SW 1271 (cell line): ENCODE results near the gene ERP44.
"Not testable (repeated sequence)": the region's sequence is repeated elsewhere in the genome, so short reads cannot be mapped to it uniquely, and the experiment has no call there.

Source experiments
- DNase-seq, 2 experiments: peaks; one replicate each; lab custom pipeline; 2025; lab: John Stamatoyannopoulos, UW

Gene ERP44

DNA sequence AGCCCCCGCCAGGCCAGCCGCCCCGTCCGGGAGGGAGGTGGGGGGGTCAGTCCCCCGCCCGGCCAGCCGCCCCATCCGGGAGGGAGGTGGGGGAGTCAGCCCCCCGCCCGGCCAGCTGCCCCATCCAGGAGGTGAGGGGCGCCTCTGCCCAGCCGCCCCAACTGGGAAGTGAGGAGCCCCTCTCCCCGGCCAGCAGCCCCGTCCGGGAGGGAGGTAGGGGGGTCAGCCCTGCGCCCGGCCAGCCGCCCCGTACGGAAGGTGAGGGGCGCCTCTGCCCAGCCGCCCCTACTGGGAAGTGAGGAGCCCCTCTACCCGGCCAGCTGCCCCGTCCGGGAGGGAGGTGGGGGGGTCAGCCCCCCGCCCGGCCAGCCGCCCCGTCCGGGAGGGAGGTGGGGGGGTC, 30.8 kb downstream of the ERP44 start:
- not testable (repeated sequence) for DNase-seq

DNA sequence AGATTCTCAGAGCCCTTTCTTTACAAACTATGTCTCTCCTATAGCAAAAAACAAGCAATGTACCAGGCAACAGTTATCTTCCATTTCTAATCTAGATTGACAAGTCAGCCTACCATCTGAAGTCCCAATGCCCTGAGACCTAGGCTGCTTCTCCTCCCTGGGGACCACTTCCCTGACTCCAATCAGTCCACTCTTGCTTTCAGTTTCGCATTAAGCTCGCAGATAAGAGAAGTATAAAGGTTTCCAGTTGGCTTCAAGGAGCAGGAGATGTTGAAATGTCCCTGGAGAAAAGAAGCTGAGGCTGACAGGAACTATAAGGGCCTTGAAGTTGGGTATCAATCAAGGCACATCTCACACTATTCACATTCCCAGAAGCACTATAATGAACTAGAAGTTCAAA, 32.3 kb downstream of the ERP44 start:
- DNase-seq, result peak in 1 of 2 experiments; percentile 9

DNA sequence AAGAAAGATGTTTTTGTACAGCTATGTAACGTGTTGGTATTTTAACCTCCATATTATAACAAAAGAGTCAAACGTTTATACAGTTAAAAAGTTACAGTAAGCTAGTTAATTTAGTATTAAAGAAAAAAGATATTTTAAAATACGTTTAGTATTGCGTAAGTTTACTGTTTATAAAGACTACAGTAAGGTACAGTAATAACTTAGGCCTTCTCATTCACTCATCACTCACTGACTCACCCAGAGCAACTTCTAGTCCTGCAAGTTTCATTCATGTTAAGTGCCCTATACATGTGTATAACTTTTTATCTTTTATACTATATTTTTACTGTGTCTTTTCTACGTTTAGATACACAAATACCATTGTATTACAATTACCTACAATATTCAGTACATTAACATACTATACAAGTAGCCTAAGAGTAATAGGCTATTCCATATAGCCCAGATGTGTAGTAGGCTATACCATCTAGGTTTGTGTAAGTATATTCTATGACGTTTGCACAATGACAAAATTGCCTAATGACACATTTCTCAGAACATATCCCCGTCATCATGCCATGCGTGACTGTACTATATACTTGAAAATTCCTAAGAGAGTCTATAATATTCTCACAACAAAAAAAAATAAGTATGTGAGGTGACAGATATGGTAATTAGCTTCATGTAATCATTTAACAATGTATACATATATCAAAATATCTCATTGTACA, 33.8 kb downstream of the ERP44 start:
- no peak for DNase-seq

DNA sequence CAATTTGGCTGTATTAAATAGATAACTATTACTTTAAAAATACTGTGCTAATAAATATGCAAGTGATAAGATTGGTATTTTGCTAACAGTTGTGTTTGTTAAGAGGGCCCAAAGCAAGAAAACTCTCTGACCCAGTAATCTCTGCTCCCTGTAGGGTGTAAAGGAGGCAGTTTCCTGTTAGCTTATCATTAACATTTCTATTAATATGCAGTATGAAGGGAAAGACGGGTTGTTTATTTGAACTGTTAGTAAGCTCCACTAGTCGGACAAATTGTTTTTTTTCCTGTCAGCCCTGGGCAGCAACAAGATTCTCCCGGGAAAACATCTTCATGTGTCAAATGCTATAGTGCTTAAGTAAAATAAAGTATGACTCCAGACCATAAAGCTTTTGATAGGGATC, 35.6 kb downstream of the ERP44 start:
- DNase-seq, result no peak

DNA sequence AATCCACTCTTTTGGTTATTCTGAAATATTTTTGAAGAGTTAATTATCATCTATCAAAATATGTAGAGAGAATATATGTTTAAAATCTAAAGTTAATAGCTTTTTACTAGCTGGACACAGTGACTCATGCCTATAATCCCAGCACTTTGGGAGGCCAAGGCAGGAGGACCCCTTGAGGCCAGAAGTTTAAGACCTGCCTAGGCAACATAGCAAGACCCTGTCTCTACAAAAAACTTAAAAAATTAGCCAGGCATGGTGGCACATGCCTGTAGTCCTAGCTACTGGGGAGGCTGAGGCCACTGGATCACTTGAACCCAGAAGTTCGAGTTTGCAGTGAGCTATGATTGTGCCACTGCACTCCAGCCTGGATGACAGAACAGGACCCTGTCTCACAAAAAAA, 36.1 kb downstream of the ERP44 start:
- not testable (repeated sequence) for DNase-seq

DNA sequence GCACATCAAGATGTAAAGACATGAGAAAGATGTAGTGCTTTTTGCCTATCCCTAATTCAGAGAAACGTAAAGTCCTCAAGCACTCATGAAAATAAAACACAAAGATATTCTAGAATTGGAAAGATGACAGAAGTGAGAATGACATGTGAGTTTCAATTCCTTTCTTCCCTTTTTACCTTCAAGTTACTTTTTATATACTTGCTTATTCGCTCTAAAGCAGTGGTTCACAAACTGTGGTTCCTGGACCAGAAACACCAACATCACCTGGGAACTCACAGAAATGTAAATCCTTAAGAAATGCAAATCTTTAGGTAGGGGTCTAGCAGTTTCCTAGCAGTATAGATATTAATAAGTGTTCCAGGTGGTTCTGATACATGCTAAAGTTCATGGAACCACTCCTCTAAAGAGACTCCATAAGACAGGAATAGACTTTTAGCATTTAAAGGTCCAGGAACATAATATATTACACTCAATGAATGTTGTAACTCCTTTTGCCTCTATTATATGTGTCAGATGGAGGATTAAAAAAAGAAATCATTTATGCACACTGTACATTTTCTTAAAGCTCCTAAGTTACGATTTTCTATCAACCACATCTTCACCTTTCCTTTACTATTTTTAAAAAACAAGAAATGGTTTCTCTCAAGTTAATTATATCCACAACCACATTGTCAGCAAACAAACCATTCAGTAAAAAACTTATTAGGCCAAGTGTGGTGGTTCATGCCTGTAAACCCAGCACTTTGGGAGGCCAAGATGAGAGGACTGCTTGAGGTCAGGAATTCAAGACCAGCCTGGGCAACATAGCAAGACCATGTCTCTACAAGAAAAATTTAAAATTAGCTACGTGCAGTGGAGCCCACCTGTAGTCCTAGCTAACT, 39.9 kb downstream of the ERP44 start:
- DNase-seq, result no peak

DNA sequence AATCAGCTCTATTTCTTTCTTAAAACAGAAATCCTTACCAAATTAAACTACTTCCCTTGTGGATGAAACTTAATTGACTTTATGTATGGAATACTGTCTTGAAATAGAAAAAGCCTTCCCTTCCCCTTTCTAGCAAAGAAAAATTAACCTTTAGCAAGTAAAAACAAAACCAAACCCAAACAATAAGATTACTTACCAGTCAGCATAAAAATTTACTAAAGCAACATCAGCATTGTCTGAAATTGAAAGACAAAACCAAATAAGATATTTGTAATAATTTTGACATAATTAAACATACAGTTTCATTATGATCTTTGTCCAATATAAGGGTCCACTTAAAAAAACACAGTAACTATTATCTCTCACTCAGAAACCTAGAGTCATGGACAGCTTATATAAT, 41.2 kb downstream of the ERP44 start:
- DNase-seq, result no peak

DNA sequence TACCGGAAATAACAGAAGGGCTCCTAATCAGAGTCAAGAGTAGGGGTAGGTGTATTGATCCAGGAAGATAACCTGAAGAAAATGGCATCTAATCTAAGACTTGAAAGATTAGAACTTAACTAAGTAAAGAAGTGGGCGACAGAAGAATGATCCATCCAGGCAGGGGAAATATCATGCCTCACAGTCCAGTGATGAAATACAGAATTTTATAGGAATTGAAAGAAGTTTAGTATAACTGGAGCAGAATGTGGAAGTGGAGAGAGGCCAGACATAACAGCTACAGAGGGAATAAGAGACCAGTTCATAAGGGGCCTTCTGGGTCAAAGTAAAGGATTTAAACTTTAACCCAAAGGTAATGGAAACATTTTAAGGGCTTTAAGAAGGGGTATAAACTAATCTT, 42.2 kb downstream of the ERP44 start:
- no peak for DNase-seq

DNA sequence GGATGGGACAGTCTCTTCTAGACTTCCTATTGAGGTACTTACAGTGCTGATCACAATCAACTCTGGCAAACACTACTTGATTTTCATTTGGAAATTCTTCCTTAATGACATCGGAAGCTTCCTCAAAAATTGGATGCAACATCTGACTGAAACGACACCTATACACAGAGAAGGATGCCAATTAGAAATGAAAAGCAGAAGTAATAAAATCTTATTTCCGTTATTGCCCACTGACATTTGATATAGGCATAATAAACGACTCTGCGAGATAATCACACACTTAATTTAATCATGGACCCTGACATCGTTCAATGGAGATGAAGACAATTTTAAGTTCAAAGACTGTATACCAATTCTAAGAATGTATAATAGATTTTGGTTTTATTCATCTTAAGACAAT, 46.4 kb downstream of the ERP44 start:
- no peak for DNase-seq

DNA sequence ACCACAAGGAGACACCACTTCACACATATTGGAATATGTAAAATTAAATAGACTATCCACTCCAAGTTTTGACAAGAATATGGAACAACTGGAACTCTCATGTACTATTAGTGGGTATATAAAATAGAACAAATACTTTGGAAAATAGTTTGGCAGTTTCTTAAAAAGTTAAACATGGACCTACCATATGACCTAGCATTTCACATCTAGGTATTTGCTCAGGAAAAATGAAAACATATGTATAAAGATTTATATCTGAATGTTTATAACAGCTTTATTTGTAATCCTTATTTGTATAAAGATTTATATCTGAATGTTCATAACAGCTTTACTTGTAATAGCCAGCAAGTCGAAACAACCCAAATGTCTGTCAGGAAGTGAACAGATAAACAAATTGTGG, 49.2 kb downstream of the ERP44 start:
- DNase-seq, result no peak

DNA sequence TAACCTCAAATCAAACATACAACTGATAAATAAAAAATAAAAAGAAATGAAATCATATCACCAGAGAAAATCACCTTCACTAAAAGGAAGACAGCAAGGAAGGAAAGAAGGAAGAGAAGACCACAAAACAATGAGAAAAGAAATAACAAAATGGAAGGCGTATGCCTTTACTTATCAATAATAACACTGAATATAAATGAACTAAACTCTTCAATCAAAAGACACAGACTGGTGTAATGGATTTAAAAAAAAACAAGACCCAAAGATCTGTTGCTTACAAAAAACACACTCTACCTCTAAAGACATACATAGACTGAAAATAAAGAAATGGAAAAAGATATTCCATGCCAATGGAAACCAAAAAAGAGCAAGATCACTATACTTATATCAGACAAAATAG, 60.3 kb downstream of the ERP44 start:
- DNase-seq, result no peak

DNA sequence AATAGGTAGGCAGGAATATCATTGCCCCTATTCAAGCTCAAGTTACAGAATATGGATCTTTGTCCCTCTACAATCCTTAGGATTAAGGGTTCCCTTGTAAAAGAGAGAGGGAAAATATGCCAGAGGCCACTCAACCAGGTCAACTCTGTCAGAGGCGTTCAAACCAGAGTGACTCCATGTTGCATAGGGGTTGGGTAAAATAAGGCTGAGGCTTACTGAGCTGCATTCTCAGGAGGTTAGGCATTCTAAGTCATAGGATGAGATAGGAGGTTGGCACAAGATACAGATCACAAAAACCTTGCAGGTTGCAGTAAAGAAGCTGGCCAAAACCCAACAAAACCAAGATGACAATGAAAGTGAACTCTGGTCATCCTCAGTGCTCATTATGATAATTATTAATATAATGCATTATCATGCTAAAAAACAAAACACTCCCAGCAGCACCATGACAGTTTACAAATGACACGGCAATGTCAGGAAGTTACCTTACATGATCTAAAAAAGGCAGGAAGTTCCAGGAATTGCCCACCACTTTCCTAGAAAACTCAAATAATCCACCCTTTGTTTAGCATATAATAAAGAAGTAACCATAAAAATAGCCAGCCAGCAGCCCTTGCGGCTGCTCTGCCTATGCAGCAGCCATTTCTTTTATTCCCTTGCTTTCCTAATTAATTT, 64.8 kb downstream of the ERP44 start:
- DNase-seq, result no peak

DNA sequence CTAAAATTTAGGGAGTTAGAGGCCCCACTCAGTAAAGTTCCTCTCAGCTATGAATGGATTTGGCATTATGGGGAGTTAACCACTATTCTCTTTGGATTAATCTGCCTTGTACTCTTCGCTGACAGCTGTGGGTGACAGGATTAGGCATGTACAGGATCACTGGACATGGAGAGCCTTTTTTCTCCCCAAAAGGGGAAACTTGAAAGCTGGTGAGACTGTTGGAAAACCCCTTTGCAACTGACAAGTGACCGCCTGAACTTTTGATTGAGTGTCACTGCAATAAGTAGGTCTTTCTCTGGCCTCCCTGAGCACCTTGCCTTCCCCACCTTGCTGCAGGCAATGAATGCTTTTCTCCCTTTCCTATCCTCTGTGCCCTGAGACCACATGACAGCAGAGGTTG, 68.3 kb downstream of the ERP44 start:
- DNase-seq, result no peak

DNA sequence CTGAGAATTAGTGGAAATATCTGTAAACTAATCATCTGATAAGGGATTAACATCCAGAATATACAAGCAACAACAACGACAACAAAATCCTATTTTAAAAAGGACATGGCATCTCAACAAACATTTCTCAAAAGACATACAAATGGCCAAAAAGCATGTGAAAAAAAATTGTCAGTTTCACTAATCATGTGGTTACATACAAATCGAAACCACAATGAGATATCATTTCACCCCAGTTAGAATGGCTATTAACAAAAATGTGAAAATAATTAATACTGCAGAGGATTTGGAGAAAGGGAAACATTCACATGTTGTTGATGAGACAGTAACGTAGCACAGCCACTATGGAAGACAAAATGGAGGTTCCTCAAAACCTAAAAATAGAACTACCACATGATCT, 69.5 kb downstream of the ERP44 start:
- DNase-seq, result no peak

DNA sequence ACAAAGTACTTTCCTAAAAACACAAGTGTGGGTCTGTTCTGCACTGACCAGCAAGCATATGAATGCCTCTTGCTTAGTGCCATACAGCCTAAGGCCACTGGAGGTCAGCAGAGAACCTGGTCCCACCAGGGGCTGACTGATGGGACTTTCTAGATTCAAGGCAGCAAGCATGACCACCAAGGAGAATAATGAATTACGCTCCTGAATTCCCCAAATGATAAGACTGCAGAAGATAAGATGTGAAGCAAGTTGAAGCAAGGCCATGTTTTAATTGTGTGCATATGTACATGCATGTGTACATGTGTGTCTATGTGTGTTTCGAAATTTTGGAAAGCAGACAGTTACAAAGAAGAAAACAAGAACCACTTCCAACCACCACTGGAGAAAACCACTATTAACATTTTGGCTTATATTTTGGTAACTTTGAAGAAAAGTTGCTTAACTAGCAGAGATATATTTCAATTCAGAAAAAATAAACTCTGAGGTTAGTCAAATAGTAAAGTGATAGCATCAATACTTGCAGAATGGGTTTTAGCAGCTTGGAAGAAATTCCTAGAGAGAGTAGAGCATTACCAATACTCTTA, 70.5 kb downstream of the ERP44 start:
- DNase-seq, result peak in 1 of 2 experiments; percentile 69

DNA sequence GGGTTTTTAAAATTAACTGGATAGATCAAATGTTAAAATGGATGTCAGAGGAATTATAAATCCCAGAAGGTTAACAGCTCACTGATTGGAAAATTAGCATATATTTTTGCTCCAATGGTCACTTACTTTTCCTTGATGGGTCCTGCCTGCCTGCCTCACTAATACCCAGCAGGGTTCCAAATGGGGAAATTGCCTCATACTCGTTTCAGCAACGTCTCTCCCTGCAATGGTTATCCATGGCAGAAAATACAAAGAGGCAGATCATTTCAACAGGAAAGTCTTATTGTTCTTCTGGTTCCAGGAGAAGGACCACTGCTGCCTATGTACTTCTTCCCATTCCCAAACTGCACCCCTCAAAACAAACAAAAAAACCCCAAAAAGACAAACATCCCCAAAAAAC, 71.3 kb downstream of the ERP44 start:
- no peak for DNase-seq

DNA sequence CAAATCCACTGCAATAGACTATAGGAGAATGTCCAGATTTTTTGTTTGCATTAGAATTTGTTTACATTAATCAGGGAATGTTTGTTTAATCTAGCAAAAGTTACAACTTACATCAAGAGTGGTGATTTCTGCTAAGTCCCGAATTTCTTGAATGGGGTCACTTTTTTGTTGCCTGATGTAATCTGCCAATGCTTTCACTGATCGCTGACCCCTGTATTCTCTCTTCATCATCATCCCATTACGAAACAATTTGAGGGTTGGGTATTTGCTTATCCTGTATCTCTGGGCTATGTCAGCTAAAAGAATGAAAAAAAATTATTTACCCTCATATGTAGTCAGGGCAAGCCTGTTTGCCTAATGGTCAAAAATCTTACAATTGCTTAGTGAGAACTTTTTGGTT, 76.9 kb downstream of the ERP44 start:
- DNase-seq, result no peak

DNA sequence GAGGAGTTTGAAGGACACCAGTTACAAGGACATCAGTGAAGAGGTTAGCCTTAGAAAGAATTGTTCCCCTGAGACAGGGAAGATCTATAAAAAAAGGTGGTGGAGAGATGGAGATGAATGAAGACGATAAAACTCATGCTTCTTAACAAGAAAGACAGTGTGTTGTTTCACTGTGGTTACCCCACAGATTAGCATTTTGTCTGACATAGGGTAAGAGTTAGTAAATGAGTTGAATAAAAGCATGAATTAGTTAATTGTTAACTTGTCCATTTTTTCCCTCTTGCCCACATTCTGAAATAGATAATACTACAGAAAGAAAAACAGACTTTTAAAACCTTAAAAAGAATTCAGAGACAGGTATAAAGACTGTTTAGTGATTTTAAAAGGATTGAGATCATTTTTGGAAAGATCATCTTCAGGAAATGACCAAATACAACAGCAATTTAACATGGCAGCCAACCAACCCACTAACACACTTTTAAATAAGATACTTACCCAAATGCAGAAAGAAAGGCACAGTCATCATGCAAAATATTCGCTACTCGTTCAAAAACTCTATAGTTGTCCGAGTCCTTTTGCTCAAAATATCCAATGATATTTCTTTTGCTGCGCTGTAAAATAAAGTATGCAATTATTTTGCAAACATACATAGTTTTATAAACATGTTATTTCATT, 78.5 kb downstream of the ERP44 start:
- no peak for DNase-seq

DNA sequence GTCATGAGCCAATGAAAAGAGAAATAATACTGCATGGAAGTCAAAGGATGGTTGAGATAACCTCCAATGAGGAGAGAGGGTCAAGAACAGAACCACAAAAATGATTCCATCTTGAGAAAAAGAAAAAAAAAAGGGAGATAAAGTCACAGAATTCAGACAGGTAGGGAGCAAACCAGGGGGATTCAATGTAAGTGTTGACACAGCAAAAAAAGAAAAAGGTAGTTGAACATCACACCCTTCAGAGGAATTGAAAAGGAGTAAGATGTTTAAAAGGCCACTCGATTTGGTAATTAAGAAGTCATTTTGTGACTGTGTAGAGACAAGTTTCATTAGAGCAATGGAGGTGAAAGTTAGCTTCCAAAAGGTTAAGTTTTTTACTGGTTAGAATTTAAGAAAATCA, 79.3 kb downstream of the ERP44 start:
- no peak for DNase-seq

DNA sequence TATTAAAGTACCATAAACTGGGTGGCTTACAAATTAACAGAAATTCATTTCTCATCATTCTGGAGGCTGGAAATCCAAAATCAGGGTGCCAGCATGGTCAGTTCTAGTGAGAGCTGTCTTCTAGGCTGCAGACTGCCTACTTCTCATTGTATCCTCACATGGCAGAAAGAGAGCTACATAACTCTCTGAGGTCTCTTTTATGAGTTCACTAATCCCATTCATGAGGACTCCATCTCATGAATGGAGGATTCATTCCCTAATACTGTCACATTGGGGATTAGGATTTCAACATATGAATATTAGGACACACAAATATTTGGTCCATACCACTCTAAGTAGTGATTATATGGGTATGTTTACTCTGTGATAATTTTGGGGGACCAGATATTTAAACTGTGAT, 84.0 kb downstream of the ERP44 start:
- no peak for DNase-seq

DNA sequence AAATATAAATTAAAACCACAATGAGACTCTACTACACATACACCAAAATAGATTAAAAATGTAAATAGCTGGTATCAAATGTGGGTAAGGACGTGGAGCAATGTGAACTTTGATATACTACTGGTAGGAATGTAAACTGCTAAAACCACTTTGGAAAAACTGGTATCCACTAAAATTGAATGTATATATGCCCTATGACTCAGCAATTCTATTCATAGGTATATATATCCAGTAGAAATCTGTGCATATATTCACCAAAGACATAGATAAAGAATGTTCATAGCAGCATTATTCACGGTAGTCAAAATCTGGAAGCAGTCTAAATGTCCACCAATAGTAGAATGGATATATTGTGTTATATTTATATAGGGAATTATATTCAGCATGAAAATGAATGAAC, 85.2 kb downstream of the ERP44 start:
- DNase-seq, result no peak

DNA sequence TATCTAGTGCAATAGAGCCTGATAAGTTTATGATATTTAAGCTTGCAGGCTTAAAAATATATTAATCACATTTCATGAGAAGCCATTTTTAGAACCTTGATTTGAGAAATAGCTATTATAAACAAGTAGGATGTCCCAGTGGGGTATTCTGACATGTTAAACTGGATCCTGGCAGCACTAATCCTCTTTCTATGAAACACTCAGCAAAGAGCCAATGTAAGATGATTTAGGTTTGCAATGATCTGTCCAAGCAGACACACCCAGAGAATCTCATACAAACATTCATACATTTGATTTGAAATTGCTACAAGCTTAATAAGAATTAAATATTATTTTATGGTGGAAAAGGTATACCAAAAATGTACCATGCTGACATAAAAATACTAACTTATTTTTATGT, 86.5 kb downstream of the ERP44 start:
- DNase-seq, result no peak
